ENCODE data around the gene KIF24.
"Not testable (repeated sequence)": the region's sequence is repeated elsewhere in the genome, so short reads cannot be mapped to it uniquely, and the experiment has no call there.

Gene KIF24

GRCh38 chr9:34326690-34327089 is 2.4 kb downstream of the KIF24 start:
- no peak for DNase-seq

- DNase-seq: no peak
Observed at GRCh38 chr9:34322899-34323591, 6.0 kb downstream of the KIF24 start.

DNA sequence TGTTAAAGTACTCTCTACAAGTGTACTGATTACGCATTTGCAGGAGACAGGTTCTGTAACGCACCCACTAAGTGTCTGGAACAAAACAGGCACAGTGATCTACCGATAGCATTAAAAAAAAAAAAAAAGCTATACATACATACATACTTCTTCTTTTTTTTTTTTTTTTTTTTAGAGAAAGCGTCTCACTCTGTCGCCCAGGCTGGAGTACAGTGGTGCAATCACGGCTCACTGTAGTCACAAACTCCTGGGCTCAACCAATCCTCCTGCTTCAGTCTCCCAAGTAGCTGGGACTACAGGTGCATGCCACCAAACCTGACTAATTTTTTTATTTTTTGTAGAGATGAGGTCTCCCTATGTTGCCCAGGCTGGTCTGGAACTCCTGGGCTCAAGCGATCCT is 7.6 kb downstream of the KIF24 start:
- DNase-seq: no peak

GRCh38 chr9:34318163-34318790 is 10.8 kb downstream of the KIF24 start:
- DNase-seq: no peak

DNA sequence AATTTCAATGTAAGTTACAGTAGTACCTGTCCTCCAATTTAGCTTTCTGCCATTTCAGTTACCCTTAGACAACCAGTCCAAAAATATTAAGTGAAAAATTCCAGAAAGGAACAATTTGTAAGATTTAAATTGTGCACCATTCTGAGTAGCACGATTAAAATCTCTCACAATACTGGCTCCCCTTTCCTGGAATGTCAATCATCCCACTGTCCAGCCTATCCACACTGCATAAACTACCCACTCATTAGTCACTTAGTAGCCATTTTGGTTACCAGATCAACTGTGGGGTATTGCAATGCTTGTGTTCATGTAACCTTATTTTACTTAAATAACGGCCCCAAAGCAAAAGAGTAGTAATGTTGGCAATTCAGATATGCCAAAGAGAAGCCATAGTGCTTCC is 11.6 kb downstream of the KIF24 start:
- DNase-seq: no peak

- no peak for DNase-seq
Observed at GRCh38 chr9:34311499-34312185, 17.4 kb downstream of the KIF24 start.

DNA sequence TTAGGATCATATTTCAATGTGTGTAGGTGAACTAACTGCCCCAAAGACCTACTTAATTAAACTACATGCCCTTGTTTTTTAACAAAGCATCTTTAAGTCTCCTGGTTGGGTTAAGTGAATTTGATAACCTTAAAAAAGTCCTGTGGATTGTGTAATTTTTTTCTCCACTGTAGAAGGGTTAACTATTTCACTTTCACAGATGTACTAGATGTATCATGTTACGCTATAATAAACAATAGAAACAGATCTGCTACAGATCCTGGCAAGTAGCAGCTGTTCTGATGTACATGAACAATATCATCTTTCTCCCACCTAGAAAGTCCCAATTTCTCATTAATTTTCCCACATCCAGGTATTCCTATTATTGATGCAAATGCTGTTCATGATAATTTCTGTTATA is 18.9 kb downstream of the KIF24 start:
- no peak for DNase-seq

- not testable (repeated sequence) for DNase-seq
Observed at GRCh38 chr9:34308316-34308715, 20.8 kb downstream of the KIF24 start.

GRCh38 chr9:34301064-34301463 is 28.0 kb downstream of the KIF24 start:
- not testable (repeated sequence) for DNase-seq

- DNase-seq: no peak
Observed at GRCh38 chr9:34292552-34292951, 36.5 kb downstream of the KIF24 start.

DNA sequence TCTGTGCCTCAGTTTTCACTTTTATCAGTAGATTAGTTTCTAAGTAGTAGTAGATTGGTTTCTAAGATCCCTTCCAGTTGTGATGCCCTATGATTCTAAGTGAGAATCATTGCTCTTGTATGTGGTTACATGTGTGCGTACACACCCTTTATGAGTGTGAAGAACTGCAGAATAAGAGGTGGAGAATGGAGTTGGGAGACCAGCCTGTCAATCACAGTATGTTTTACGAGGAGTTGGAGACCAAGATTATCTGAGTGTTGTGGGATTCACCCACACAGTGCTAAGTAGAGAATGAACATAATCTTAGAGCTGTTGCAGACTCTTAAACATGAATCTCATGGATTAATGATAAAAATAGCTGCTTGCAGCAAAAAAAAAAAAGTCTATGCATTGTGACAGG is 37.6 kb downstream of the KIF24 start:
- no peak for DNase-seq

- no peak for DNase-seq
Observed at GRCh38 chr9:34291023-34291422, 38.0 kb downstream of the KIF24 start.

DNA sequence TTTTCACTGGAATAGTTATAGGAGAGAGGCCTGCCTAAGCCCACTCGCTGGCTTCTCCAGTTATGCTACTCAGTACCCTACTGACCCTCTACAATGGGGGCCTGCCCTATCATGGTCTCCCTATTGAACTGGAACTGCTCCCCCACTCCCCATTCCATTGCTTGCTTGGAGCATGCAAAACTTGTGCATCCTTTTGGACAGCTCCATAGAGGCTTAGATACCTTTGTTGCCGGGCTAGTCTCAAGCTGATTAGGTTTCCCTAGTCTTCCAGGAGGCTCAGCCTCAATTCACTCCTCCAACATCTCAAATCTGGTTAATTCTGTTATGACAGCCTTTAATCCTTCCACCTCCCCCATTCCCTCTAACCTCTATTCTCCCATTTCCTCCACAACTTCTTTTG is 39.9 kb downstream of the KIF24 start:
- no peak for DNase-seq

- DNase-seq: no peak
Observed at GRCh38 chr9:34282096-34282495, 47.0 kb downstream of the KIF24 start.

- no peak for DNase-seq
Observed at GRCh38 chr9:34279411-34279810, 49.7 kb downstream of the KIF24 start.
